ENCODE measurements around the gene HCAR3.
A peak's percentile ranks its signal among the peaks of the same experiment; 100 is the strongest.
"Not testable (repeated sequence)": the region's sequence is repeated elsewhere in the genome, so short reads cannot be mapped to it uniquely, and the experiment has no call there.

The HCAR3 gene

DNA sequence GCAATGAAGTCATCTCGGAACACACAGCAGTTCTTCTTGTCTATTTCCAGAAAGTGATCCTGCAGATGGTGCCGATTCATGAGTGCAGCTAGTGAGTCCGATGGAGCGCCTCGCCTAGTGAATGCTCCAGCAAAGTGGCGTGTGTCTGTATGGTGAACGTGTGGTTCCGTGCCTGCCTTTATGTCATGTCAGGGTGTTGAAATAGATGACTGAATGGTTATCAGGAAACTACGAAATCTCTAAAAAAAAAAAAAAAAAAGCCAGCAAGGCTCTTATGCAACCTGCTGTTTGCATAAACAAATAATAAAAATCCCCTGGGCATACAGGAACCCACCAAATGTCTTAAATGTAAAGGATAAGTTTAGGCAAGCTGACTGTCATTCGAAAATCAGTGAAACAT lies at the start of gene HCAR3:
HCAR3 (minus strand) TSS at position 154 of the 400 bp plus-strand sequence; CDS start at position 80, 74 bp downstream.
- not testable (repeated sequence) for DNase-seq (ENCODE audit: low spot score)

- TF ChIP-seq, protein P1, sequence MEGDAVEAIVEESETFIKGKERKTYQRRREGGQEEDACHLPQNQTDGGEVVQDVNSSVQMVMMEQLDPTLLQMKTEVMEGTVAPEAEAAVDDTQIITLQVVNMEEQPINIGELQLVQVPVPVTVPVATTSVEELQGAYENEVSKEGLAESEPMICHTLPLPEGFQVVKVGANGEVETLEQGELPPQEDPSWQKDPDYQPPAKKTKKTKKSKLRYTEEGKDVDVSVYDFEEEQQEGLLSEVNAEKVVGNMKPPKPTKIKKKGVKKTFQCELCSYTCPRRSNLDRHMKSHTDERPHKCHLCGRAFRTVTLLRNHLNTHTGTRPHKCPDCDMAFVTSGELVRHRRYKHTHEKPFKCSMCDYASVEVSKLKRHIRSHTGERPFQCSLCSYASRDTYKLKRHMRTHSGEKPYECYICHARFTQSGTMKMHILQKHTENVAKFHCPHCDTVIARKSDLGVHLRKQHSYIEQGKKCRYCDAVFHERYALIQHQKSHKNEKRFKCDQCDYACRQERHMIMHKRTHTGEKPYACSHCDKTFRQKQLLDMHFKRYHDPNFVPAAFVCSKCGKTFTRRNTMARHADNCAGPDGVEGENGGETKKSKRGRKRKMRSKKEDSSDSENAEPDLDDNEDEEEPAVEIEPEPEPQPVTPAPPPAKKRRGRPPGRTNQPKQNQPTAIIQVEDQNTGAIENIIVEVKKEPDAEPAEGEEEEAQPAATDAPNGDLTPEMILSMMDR (IDR thresholded peaks at IDR 0.05; ENCODE audit: extremely low read depth, missing control alignments) = no peak
- DNase-seq (ENCODE audit: low spot score) = no peak
Measured at GRCh38 chr12:122757568-122757967, 41.0 kb upstream of the HCAR3 start.

- no peak for DNase-seq (ENCODE audit: low spot score)
- TF ChIP-seq, protein P1 (IDR thresholded peaks at IDR 0.05; ENCODE audit: extremely low read depth, missing control alignments) = no peak
Measured at GRCh38 chr12:122754790-122755189, 38.2 kb upstream of the HCAR3 start.

DNA sequence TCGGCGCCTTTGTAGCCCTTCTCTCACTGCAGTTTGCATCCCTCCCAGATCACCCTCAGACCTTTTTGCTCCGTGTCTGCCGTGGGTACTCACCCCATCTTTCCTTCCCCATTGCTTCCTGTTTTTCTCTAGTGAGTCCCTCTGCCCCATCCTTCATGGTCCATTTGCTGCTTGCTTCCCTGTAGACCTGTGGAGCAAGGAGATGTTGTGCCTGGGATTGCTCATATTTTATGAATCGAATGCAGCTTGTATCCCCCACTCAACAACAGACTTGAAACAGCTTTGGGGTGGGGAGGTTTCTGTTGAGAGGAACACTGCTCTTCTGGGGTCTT lies 36.7 kb upstream of the HCAR3 start:
- DNase-seq (ENCODE audit: low spot score) = peak; percentile 17
- TF ChIP-seq, protein P1 (IDR thresholded peaks at IDR 0.05; ENCODE audit: extremely low read depth, missing control alignments) = no peak

DNA sequence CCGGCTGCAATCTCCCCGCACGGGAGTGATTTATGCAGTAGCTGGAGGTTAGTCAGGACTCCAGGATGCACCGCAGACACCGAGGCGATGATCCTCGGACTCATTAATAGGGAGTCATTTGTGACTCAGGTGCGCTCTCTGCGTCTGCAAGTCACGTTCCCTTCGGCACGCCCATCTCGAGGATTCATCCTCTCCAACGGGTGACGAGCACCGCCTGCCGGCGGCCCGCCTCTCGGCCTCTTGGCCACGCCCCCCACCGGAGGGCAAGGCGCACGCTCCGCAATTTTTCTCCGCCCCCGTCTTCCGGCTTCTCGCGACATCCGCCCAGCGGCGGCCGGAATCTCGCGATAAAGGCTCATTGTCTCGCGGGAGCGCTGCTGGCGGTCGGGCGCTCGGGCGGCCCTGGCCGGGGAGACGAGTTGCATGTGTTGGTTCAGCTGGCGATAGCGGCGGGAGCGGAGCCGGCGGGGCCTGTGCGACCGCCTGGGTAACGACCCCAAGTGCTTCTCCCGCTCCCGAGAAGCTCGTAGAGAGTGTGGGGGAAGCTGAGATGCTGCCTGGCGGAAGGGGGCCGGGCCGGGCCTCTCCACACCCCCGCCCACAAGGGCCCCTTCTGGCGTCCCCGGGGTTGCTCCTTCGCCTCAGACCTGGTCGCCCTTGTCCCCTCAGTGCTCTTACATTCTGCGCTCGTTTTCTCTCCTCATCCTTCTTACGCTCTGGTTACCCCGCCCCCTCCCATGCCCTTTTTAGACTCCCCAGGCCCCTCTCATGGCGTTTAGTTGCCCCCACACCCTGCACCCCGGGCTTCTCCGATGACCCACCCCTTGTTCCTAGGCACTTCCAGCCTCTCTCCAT lies 36.1 kb upstream of the HCAR3 start, which contains the start of gene DENR:
DENR (plus strand) TSS at position 361 of the 855 bp plus-strand sequence. CDS start 878 bp downstream, outside the sequence.
- DNase-seq (ENCODE audit: low spot score) = peak; percentile 94
- TF ChIP-seq, protein P1 (IDR thresholded peaks at IDR 0.05; ENCODE audit: extremely low read depth, missing control alignments) = peak; percentile 90

DNA sequence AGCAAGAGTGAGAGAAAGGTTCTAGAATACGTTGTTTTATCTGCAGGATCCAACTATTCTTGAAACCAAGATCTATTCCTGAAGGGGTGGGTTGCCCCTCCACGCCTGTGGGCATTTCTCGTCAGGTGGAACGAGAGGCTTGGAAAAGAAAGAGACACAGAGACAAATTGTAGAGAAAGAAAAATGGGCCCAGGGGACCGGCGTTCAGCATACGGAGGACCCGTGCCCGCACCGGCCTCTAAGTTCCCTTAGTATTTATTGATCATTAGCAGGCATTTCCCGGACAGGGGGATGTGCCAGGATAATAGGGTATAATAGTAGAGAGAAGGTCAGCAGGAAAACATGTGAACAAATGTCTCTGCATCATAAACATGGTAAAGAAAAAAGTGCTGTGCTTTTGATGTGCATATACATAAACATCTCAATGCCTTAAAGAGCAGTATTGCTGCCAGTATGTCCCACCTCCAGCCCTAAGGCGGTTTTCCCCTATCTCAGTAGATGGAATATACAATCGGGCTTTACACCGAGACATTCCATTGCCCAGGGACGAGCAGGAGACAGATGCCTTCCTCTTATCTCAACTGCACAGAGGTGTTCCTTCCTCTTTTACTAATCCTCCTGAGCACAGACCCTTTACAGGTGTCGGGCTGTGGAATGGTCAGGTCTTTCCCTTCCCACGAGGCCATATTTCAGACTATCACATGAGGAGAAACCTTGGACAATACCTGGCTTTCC lies 34.3 kb upstream of the HCAR3 start:
- not testable (repeated sequence) for DNase-seq (ENCODE audit: low spot score)

GRCh38 chr12:122749569-122750332 lies 33.1 kb upstream of the HCAR3 start:
- DNase-seq (ENCODE audit: low spot score) = no peak
- TF ChIP-seq, protein P1 (IDR thresholded peaks at IDR 0.05; ENCODE audit: extremely low read depth, missing control alignments) = no peak
